DMS53 treated with DMSO at 0.1 percent for 48 hours (cell line): ENCODE results near the gene PMAIP1.

Experiments used
- DNase-seq: peaks from one replicate; lab custom pipeline; 2025; ENCODE audit not compliant: unreplicated experiment; lab: John Stamatoyannopoulos, UW

Gene PMAIP1

DNA sequence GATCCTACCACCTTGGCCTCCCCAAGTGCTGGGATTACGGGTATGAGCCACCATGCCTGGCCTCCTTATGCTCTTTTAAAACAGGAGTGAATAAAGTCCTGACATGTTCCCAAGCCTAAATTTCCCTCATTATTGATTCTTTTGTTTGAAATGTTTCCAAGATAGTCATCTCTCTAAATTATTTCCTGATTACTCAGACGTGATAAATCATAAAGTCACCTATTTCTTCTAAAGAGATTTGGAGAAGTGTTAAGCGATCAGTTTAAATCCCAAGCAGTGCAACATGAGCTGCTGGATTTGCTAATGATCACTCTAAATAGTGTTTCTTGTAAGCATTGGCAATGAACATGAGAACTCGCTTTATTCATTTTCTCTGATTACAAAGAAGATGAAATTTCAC, 51.8 kb downstream of the PMAIP1 start:
- DNase-seq: no peak

DNA sequence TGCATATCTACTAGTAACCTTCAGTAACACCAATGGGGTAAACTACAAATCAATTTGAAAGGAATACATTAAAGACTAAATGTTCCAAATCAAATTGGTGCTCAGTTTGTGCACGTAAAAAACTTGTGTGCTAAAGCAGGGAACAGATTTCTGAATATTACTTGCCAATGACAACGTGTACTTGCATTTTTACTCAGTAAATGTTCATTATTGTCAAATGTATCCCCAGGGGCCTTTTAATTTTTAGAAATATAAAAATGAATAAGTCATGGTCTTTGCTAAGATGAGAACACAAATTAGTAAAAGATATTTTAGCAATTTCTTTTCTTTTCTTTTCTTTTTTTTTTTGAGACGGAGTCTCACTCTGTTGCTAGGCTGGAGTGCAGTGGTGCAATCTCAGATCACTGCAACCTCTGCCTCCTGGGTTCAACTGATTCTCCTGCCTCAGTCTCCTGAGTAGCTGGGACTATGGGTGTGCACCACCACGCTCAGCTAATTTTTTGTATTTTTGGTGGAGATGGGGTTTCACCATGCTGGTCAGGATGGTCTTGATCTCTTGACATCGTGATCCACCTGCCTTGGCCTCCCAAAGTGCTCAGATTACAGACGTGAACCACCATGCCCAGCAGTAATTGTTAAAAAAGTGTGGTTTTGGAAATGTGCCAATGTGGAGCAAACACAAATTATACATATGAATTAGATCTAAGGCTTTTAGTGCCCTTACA, 52.6 kb downstream of the PMAIP1 start:
- DNase-seq: no peak
